Neutrophil (primary cell): ENCODE results near the gene ARMC12.

Experiments used
- H3K27ac ChIP-seq: fragments of 200-600 bp; sonication (generic); 2 replicates; pipeline ENCODE4 v1.5.1; 2016; ENCODE audit warnings: mild to moderate bottlenecking, moderate library complexity
- H3K27me3 ChIP-seq: fragments of 200-600 bp; sonication (generic); 2 replicates; pipeline ENCODE4 v1.6.0; 2016; ENCODE audit warnings: mild to moderate bottlenecking
- H3K36me3 ChIP-seq: fragments of 200-600 bp; sonication (generic); 2 replicates; pipeline ENCODE4 v1.5.1; 2017
- H3K4me1 ChIP-seq, 2 experiments: fragments of 200-600 bp in 1 of 2; sonication (generic) in 1 of 2; 1 replicate in 1 of 2; 2 replicates in 1 of 2; pipeline versions ENCODE4 v1.5.1 to v1.6.1; 2013 to 2016; ENCODE audit warnings: low read depth in 1 of 2, low read length in 1 of 2, mild to moderate bottlenecking in 1 of 2, moderate library complexity in 1 of 2; ENCODE audit not compliant: control insufficient read depth in 1 of 2, insufficient read depth in 1 of 2
- H3K4me3 ChIP-seq, 2 experiments: fragments of 200-600 bp in 1 of 2; sonication (generic) in 1 of 2; 1 replicate in 1 of 2; 2 replicates in 1 of 2; pipeline ENCODE4 v1.5.1; 2013 to 2016; ENCODE audit warnings: low read depth in 1 of 2, low read length in 1 of 2, mild to moderate bottlenecking in 1 of 2, moderate library complexity in 1 of 2
- H3K9me3 ChIP-seq: fragments of 200-600 bp; sonication (generic); 2 replicates; pipeline ENCODE4 v1.5.1; 2016
- TF ChIP-seq, protein P1 (sequence below): fragments of 200-600 bp; sonication (generic); IDR thresholded peaks from 2 replicates; pipeline ENCODE4 v1.5.1; 2016; ENCODE audit warnings: antibody characterized with exemption

Gene ARMC12

DNA sequence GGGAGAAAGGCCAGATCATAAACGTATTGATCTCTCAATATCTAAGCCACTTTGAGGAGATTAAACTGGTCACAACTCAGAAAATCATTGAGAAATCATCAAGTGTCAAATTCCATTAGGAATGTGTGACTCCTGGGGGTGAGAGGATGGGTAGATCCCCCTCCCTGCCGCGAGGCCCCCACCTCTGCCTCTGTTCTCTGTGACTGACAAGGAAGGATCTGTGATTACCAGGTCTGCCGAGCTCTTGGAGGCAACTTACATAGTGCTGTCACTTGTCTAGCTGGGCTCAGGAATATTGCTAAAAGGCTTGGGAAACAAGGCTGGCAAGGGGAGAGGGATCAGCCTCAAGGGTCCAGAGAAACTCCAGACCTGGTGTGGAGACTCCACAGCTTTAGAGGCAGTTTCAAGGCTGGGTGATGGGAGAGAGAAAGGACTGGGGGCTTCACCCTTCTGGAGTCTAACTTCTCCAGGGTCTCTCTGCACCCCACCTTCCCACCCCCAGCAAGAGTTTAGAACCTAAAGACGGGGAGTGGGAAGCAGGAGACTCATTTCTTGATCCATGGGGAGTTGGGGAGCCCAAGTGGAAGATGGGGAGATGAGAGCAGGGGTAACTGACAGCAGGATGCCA, 11.6 kb upstream of the ARMC12 start:
- Histone ChIP-seq H3K4me1 (peaks cover 61 to 63% of the 10 kb centered on the region in 2 experiments), H3K36me3 (no peaks in the 10 kb centered on the region), H3K4me3 (peak overlapping the region in 1 of 2 experiments; percentile 28), H3K27ac (no peak overlapping the region), H3K27me3 (no peaks in the 10 kb centered on the region), H3K9me3 (no peaks in the 10 kb centered on the region)
- TF ChIP-seq, protein P1, sequence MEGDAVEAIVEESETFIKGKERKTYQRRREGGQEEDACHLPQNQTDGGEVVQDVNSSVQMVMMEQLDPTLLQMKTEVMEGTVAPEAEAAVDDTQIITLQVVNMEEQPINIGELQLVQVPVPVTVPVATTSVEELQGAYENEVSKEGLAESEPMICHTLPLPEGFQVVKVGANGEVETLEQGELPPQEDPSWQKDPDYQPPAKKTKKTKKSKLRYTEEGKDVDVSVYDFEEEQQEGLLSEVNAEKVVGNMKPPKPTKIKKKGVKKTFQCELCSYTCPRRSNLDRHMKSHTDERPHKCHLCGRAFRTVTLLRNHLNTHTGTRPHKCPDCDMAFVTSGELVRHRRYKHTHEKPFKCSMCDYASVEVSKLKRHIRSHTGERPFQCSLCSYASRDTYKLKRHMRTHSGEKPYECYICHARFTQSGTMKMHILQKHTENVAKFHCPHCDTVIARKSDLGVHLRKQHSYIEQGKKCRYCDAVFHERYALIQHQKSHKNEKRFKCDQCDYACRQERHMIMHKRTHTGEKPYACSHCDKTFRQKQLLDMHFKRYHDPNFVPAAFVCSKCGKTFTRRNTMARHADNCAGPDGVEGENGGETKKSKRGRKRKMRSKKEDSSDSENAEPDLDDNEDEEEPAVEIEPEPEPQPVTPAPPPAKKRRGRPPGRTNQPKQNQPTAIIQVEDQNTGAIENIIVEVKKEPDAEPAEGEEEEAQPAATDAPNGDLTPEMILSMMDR: no peak

DNA sequence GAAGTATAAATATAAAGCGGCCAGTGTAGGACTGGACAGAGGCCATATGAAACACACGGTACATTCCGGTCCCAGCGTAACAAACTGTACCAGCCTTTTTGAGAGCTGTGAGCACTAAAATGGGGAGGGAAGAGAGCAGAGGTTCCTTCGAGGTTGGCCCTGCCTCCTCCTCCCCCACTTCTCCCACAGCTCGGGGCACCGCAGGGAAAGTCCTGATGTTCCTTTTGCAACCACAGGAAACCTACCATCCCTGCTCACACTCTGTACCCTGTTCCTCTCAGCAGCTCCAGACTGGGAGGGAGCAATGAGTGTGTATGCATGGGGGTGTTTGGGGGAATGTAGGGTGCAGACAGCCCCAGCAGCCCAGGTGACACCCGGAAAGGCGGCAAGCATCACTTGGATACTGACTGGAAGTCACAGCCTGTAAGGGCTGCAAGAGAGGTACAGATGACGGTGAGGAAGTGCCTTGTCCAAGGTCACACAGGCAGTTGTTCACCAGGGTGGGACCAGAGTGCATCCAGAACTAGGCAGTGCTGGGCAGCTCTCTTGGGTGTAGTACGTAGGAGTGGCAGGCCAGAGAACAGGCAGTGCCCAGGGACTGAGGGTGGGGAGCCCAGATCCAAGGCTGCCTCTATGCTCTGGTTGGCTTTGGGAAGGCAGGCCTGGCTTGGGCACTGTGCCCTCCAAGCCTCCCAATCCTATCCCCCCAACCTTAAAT, 11.0 kb upstream of the ARMC12 start:
- Histone ChIP-seq H3K36me3 (no peaks in the 10 kb centered on the region), H3K27ac (peak overlapping the region; percentile 19), H3K4me1 (peaks cover 61 to 63% of the 10 kb centered on the region in 2 experiments), H3K27me3 (no peaks in the 10 kb centered on the region), H3K9me3 (no peaks in the 10 kb centered on the region), H3K4me3 (peak overlapping the region in 1 of 2 experiments; percentile 28)
- TF ChIP-seq, protein P1: no peak

DNA sequence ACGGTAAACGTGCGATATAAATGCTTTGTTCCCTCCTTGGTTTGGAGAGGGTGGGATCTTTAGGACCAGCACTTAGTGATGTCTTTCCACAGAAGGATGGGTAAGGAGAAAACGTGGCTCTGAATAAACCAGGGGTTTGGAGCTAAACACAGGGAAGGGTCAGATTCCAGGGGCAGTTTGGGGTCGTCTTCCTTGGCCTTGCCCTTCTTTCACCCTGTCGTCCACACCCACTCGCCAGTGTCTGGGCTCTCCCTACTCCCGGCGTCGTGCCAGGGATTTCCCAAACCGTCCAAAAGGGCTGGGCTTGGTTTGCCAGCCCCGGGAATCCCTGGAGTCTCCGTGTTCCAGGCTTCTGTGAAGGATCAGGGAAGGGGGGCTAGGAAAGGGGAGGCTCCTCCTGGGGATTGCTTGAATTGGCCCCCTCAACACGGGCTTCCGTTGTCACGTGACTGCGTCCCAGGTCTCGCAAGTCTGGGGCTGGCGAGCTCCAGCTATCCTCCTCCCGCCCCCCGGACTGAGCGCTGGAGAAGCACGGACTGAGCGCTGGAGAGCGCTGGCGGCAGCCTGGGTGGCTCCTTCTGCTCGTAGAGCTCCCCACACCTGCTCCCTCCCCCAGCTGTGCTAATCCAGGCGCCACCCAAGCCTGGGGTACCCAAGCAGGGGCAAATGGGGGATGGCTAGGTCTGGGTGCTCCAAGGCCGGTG, 9.4 kb upstream of the ARMC12 start:
- Histone ChIP-seq H3K4me1 (peaks cover 72 to 76% of the 10 kb centered on the region in 2 experiments), H3K4me3 (peak overlapping the region; percentile 61 to 93), H3K27ac (peak overlapping the region; percentile 95), H3K9me3 (no peaks in the 10 kb centered on the region), H3K27me3 (no peaks in the 10 kb centered on the region), H3K36me3 (no peaks in the 10 kb centered on the region)
- TF ChIP-seq, protein P1: no peak

DNA sequence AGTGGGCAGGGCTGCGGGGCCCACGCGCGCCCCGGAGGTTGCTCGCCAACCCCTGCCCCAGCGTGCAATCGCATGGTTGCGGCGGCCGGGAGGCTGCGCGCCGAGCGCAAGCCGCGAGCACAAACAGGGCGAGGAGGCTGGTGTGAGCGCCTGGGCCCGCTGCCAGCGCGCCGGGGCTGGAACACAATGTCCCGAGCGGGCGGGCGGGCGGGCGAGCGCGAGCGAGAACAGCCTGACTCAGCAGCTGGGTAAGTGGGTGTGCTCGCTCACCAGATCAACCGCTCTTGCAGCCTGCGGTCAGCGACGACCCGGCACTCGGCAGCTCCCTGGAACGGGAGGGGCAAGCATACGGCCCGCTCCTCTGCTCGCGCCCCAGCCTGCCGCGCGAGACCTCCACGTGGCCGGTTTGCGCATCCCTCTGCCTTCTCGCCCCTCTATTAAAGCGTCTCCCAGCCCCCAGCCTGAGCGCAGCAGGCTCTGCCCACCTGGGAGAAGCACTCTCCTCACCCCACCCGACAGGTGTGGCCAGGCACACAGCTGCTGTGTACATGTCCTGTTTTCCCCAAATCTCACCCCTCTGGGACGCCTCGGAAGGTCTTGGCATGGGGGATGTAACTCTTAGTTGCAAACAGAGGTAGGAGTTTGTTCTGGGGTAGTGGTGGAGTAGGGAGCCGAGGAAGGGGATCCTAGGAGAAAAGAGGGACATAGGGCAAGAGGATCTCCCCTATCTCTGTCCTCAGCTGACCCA, 8.7 kb upstream of the ARMC12 start:
- H3K27ac ChIP-seq: peak overlapping the region; percentile 95
- peaks cover 80 to 83% of the 10 kb centered on the region in 2 experiments for H3K4me1 ChIP-seq
- H3K9me3 ChIP-seq: no peaks in the 10 kb centered on the region
- peak overlapping the region; percentile 61 to 93 for H3K4me3 ChIP-seq
- TF ChIP-seq, protein P1: peak; percentile 10
- no peaks in the 10 kb centered on the region for H3K27me3 ChIP-seq
- H3K36me3 ChIP-seq: no peaks in the 10 kb centered on the region
